ENCODE data around the gene PRCD.
"Not testable (repeated sequence)": the region's sequence is repeated elsewhere in the genome, so short reads cannot be mapped to it uniquely, and the experiment has no call there.

Gene PRCD

DNA sequence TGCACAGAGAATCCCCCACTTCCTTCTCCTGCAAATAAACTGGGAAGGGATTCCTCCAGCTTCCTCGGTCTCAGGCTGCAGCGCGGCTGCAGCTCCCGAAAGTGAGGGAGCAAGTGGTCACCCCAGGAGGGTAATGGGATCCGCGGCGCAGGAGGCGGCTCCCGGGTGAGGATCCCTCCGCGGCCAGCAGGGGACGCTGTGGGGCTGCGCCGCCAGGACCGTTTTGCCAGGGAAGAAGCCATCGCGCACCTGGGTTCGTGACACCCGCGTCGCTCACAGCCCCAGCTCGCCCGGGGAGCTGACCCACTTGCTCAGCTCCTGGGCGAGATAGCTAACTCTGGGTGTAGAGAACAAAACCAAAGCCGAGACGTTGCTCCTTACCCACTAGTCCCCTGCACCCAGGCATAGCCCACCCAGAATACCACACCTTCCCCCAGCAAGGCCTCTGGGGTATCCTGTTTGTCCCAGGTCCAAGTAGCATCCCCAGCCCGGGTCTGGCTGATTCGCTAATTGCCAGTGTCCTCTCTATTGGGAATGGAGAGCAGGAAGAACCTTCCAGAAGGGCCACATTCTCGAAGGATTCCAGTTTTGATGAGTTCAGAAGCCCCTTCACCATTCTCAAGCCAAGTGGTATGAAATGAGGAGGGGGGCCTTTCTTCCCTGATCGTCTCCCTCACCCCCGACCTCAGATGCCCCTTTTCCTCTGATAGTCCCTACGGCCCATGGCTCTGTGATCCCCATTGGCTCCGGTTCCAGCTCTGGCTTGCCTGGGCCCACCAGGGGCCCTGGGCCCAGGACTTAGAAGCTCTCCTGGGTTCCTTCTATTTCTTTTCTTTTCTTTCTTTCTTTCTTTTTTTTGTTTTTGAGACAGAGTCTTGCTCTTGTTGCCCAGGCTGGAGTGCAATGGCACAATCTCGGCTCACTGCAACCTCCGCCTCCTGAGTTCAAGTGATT, 16.5 kb upstream of the PRCD start:
- Histone ChIP-seq H3K27ac (ENCODE audit: low read length) (no peak overlapping the region), H3K9ac (ENCODE audit: low read depth, low read length) (no peak overlapping the region), H3K36me3 (ENCODE audit: insufficient read depth, low read depth, low read length) (no peaks in the 10 kb centered on the region), H3K9me3 (ENCODE audit: insufficient read depth, low read depth, low read length) (no peaks in the 10 kb centered on the region), H3K4me3 (ENCODE audit: low read length) (no peak overlapping the region), H3K27me3 (ENCODE audit: insufficient read depth, low read length) (peaks cover 14% of the 10 kb centered on the region), H3K4me1 (ENCODE audit: insufficient read depth, low read length) (no peaks in the 10 kb centered on the region; the same call in 1 of the 2 replicates)

- H3K9me3 ChIP-seq (ENCODE audit: insufficient read depth, low read depth, low read length) = no peaks in the 10 kb centered on the region
Measured at GRCh38 chr17:76524598-76525512, 15.0 kb upstream of the PRCD start.

GRCh38 chr17:76525513-76525833, 14.4 kb upstream of the PRCD start:
- not testable (repeated sequence) for H3K4me3 ChIP-seq (ENCODE audit: low read length); H3K27ac ChIP-seq (ENCODE audit: low read length); H3K36me3 ChIP-seq (ENCODE audit: insufficient read depth, low read depth, low read length); H3K9ac ChIP-seq (ENCODE audit: low read depth, low read length); H3K4me1 ChIP-seq (ENCODE audit: insufficient read depth, low read length); H3K9me3 ChIP-seq (ENCODE audit: insufficient read depth, low read depth, low read length)
- H3K27me3 ChIP-seq (ENCODE audit: insufficient read depth, low read length) = peaks cover 14% of the 10 kb centered on the region

More at GRCh38 chr17:76524598-76525512, 15.0 kb upstream of the PRCD start:
- H3K36me3 ChIP-seq (ENCODE audit: insufficient read depth, low read depth, low read length) = no peaks in the 10 kb centered on the region
- H3K9ac ChIP-seq (ENCODE audit: low read depth, low read length) = no peak overlapping the region
- peaks cover 14% of the 10 kb centered on the region for H3K27me3 ChIP-seq (ENCODE audit: insufficient read depth, low read length)
- H3K4me3 ChIP-seq (ENCODE audit: low read length) = no peak overlapping the region
- peaks cover 3% of the 10 kb centered on the region; the same call in 1 of the 2 replicates for H3K4me1 ChIP-seq (ENCODE audit: insufficient read depth, low read length)
- H3K27ac ChIP-seq (ENCODE audit: low read length) = no peak overlapping the region

DNA sequence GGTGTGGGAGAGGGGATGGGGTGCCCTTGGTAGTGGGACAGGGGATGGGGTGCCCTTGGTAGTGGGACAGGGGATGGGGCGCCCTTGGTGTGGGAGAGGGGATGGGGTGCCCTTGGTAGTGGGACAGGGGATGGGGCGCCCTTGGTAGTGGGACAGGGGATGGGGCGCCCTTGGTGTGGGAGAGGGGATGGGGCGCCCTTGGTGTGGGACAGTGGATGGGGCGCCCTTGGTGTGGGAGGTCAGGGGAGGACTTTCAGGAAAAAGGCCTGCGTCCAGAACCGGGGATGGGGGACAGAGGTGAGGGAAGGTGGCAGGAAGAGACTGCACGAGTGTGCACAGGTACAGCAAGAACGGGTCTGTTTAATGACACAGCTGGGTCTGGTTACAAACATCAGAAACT, 12.8 kb upstream of the PRCD start:
- H3K9me3 ChIP-seq (ENCODE audit: insufficient read depth, low read depth, low read length); H3K9ac ChIP-seq (ENCODE audit: low read depth, low read length); H3K36me3 ChIP-seq (ENCODE audit: insufficient read depth, low read depth, low read length); H3K27ac ChIP-seq (ENCODE audit: low read length); H3K4me1 ChIP-seq (ENCODE audit: insufficient read depth, low read length); H3K4me3 ChIP-seq (ENCODE audit: low read length): not testable (repeated sequence)
- peaks cover 14% of the 10 kb centered on the region for H3K27me3 ChIP-seq (ENCODE audit: insufficient read depth, low read length)

- no peaks in the 10 kb centered on the region for H3K36me3 ChIP-seq (ENCODE audit: insufficient read depth, low read depth, low read length)
- H3K9me3 ChIP-seq (ENCODE audit: insufficient read depth, low read depth, low read length) = no peaks in the 10 kb centered on the region
- no peak overlapping the region; the same call in 1 of the 2 replicates for H3K9ac ChIP-seq (ENCODE audit: low read depth, low read length)
- no peak overlapping the region for H3K27ac ChIP-seq (ENCODE audit: low read length)
- no peak overlapping the region; the same call in 1 of the 2 replicates for H3K4me3 ChIP-seq (ENCODE audit: low read length)
- H3K27me3 ChIP-seq (ENCODE audit: insufficient read depth, low read length) = peaks cover 12% of the 10 kb centered on the region
- peaks cover 3% of the 10 kb centered on the region; the same call in 1 of the 2 replicates for H3K4me1 ChIP-seq (ENCODE audit: insufficient read depth, low read length)
Measured at GRCh38 chr17:76527430-76528111, 12.3 kb upstream of the PRCD start.

- H3K4me1 ChIP-seq (ENCODE audit: insufficient read depth, low read length) = peaks cover 3% of the 10 kb centered on the region; the same call in 1 of the 2 replicates
- no peak overlapping the region for H3K4me3 ChIP-seq (ENCODE audit: low read length)
- H3K27ac ChIP-seq (ENCODE audit: low read length) = no peak overlapping the region
- peaks cover 6% of the 10 kb centered on the region for H3K27me3 ChIP-seq (ENCODE audit: insufficient read depth, low read length)
- no peak overlapping the region for H3K9ac ChIP-seq (ENCODE audit: low read depth, low read length)
- H3K9me3 ChIP-seq (ENCODE audit: insufficient read depth, low read depth, low read length) = no peaks in the 10 kb centered on the region
- H3K36me3 ChIP-seq (ENCODE audit: insufficient read depth, low read depth, low read length) = no peaks in the 10 kb centered on the region
Measured at GRCh38 chr17:76528156-76528527, 11.7 kb upstream of the PRCD start.

GRCh38 chr17:76528528-76529223, 11.2 kb upstream of the PRCD start:
- H3K4me3 ChIP-seq (ENCODE audit: low read length) = no peak overlapping the region
- no peaks in the 10 kb centered on the region for H3K9me3 ChIP-seq (ENCODE audit: insufficient read depth, low read depth, low read length)
- peaks cover 3% of the 10 kb centered on the region; the same call in 1 of the 2 replicates for H3K4me1 ChIP-seq (ENCODE audit: insufficient read depth, low read length)
- H3K27me3 ChIP-seq (ENCODE audit: insufficient read depth, low read length) = peaks cover 1% of the 10 kb centered on the region
- no peaks in the 10 kb centered on the region for H3K36me3 ChIP-seq (ENCODE audit: insufficient read depth, low read depth, low read length)
- no peak overlapping the region for H3K27ac ChIP-seq (ENCODE audit: low read length)
- H3K9ac ChIP-seq (ENCODE audit: low read depth, low read length) = no peak overlapping the region

DNA sequence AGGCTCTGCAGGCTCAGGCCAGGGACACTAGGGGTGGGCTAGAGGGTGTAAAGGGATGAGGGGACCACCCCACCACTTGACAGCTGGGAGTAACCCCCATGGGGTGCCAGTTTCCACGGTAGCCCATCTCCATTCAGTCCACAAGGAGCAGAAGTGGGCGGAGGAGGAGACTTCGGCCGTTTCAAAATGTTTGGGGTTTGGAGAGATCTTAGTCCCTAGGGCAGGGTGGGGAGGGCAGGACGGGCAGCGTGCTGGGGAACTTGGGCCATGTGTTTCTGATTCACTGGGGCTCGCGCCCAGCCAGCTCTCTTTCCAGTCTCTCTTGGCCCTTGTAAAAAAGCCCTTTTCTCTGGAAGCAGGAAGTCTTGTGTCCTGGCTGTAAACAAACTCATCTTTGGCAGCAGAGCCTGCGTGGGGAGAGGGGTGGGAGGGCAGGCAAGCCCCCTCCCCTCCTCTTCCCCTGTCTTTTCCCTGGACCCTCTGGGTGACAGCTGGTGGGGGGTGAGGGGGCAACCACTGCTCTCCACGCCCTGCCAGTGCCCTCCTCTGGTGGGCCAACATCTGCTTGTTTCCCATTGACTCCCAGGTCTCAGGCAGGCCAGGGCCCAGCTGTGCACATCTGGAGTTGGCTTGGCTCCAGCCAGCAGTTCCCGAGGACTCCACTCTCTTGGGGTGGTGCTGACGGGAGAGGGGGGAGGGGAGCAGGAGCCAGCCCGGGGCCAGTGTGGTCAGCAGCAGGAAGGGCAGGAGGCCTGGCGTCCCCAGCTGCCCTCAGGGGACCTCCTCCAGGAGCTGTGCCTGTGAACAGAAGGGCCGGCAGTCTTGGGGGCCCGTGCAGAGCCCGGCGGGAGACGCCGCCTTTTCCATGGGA, 10.4 kb upstream of the PRCD start:
- H3K9me3 ChIP-seq (ENCODE audit: insufficient read depth, low read depth, low read length) = no peaks in the 10 kb centered on the region
- no peak overlapping the region for H3K27ac ChIP-seq (ENCODE audit: low read length)
- no peak overlapping the region for H3K9ac ChIP-seq (ENCODE audit: low read depth, low read length)
- H3K4me3 ChIP-seq (ENCODE audit: low read length) = no peak overlapping the region
- H3K4me1 ChIP-seq (ENCODE audit: insufficient read depth, low read length) = peaks cover 3% of the 10 kb centered on the region; the same call in 1 of the 2 replicates
- H3K27me3 ChIP-seq (ENCODE audit: insufficient read depth, low read length) = no peaks in the 10 kb centered on the region
- no peaks in the 10 kb centered on the region for H3K36me3 ChIP-seq (ENCODE audit: insufficient read depth, low read depth, low read length)

DNA sequence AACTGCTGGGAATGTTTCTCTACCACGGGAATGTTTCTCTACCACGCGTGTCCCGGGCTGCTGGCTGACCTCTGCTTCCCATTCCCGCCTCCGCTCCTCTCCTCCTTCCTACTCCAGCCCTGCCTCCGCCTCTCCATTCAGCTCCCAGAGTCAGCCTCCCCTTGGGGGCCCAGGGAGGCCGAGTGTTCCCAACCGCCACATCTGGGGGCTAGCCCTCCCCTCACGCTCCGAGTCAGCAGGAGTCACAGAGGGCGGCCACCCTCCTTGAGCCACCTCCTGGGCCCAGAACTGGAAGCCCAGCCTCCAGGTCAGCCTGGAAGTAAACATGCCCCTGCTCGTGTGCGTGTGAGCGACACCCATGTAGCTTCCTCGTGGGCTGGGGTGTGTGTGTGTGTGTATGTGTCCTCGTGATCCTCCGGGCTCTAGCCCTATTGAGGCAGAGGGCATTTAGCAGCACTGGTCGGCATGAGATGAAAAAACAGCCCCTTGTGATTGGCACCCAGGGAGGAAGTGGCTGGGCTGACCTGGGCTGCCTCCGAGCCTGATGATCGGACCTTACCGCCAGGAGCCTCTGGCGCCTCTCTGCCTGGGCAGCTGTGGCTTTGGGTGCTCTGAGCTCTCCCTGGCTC, 9.6 kb upstream of the PRCD start:
- Histone ChIP-seq H3K36me3 (ENCODE audit: insufficient read depth, low read depth, low read length) (no peaks in the 10 kb centered on the region), H3K4me1 (ENCODE audit: insufficient read depth, low read length) (peaks cover 3% of the 10 kb centered on the region; the same call in 1 of the 2 replicates), H3K27me3 (ENCODE audit: insufficient read depth, low read length) (peaks cover 6% of the 10 kb centered on the region; the same call in 1 of the 2 replicates), H3K27ac (ENCODE audit: low read length) (no peak overlapping the region), H3K9me3 (ENCODE audit: insufficient read depth, low read depth, low read length) (no peaks in the 10 kb centered on the region), H3K9ac (ENCODE audit: low read depth, low read length) (no peak overlapping the region), H3K4me3 (ENCODE audit: low read length) (no peak overlapping the region)
